GM20000 (cell line): ENCODE measurements around the gene RETN.

Experiments
- DNase-seq: peaks from one replicate; pipeline ENCODE4 v3.0.0; 2012; ENCODE audit warnings: low spot score
- CTCF ChIP-seq: IDR thresholded peaks from 2 replicates; pipeline ENCODE4 v1.5.1; 2012; ENCODE audit warnings: mild to moderate bottlenecking, control low read depth; ENCODE audit errors: extremely low read depth, missing control alignments

RETN gene

DNA sequence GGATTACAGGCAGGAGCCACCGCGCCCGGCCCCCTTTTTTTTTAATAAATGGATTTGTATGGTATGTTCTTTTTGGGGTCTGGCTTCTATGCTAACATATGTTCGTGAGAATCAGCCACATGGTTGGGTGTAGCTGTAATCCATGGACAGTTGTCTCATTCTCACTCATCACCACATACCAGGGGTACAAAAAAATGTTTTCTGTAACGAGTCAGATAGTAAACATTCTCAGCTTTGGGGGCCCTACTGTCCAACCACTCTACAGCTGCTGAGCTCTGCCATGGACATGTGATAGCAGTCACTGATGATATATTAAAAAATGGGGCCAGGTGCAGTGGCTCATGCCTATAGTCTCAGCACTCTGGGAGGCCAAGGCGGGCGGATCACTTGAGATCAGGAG lies 5.1 kb upstream of the RETN start:
- DNase-seq, result no peak
- TF ChIP-seq CTCF, result no peak

- no peak for DNase-seq
- no peak for TF ChIP-seq CTCF
These were observed 3.8 kb upstream of the RETN start for GRCh38 chr19:7665076-7665475.

DNA sequence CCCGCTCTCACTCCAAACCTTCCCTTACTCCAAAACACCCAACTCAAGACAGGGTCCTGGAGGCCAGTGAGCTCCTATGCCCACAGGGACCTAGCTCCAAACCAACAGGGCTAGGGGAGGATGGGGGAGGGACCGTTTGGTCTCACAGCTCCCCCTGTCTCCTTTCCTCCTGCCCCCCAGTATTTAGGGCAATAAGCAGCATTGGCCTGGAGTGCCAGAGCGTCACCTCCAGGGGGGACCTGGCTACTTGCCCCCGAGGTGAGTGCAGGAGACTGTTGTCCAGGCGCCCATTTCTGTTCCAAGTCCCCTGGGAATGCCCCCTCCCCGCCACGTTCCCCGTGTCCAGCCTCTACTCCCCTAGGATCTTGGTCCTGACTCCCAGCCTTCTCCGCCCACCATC lies 792 bp downstream of the RETN start:
- TF ChIP-seq CTCF, result no peak
- no peak for DNase-seq

GRCh38 chr19:7670150-7670783 lies 1.4 kb downstream of the RETN start:
- TF ChIP-seq CTCF, result no peak
- no peak for DNase-seq

DNA sequence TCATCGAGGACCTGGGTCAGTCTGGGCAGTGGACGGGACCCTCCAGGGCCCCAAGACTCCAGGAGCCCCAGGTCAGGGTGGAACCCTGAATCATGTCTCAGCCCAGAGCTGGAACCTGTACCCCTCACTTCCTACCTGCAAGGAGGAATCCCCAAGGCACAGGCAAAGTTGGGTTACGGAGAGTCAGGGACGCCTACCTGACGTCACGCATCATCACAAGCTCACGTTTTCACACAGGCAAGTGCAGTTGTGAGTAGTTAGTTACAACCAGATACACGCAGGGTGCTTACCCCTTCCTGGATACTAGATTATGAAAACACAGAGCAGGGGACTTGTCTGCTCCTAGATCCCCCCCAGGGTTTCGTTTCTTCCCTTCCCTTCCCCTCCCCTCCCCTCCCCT lies 1.9 kb downstream of the RETN start:
- TF ChIP-seq CTCF, result no peak
- DNase-seq, result no peak

DNA sequence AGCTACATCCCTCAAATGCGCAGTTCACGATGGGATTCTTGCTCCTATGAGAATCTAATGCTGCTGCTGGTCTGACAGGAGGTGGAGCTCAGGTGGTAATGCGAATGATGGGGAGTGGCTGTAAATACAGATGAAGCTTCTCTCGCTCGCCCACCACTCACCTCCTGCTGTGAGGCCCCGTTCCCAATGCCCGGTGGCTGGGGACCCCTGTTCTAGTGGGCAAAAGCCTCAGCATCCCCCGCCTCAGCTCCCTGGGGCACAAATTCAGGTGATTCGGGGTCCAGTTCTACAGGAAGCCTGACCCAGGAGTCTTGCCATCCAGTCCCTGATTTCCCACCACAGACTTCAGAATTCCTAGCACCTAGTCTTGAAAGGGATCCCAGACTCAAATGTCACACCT lies 3.7 kb downstream of the RETN start:
- TF ChIP-seq CTCF, result no peak
- DNase-seq, result no peak

DNA sequence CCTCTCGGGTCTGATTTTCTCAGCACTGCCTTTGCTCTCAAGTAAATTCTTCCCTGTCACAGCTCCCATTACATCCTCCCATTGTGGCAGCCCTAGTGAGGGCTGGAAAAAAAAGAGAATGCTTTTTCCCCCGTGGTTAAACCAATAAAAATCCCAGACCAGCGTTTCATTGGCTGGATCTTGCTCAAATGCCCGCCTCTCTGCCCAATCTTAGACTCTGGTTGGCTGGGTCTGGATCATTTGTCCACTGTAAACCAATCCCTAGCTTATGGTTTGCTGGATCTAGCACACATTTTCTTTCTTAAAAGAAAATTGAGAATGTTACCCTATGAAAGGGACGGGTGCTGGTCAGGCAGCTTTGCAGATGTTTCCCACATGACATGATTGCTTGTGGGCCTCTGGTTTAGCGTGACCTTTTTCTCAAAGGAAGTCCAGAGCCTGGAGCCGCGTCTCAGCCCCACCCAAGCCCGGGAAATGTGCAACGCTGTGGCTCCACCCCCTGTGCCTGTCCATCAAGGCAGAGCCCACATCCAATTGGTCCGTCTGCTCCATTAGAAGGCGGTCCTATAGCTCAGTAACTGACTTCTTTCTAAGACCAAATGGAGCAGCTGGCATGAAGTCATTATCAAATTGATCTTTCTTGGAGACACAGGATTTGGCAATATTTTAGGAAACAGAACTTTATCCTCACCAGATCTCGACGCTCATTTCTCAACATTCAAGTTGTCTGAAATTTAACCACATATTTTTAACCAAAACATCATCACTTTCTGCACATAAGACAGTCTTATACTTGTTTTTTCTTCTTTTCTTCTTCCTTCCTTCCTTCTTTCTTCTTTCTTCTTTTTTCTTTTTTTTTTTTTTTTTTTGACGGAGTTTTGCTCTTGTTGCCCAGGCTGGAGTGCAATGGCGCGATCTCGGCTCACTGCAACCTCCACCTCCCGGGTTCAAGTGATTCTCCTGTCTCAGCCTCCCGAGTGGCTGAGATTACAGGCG lies 5.5 kb downstream of the RETN start:
- no peak for DNase-seq

More for the DNA sequence above, 5.5 kb downstream of the RETN start:
- TF ChIP-seq CTCF, result no peak
